Effector memory CD4-positive, alpha-beta T cell (primary cell): ENCODE results near the gene SOWAHC.
"Not testable (repeated sequence)": the region's sequence is repeated elsewhere in the genome, so short reads cannot be mapped to it uniquely, and the experiment has no call there.

ENCODE experiments used
- DNase-seq, 3 donors: peaks; one replicate each; pipeline ENCODE4 v3.0.0-alpha.2; 2020
- H3K27ac ChIP-seq: 2 replicates; pipeline ENCODE4 v1.7.0; 2013; ENCODE audit warnings: mild to moderate bottlenecking, low read length, moderate library complexity; ENCODE audit not compliant: insufficient read depth, poor library complexity, severe bottlenecking
- H3K27me3 ChIP-seq: replicated peaks from 2 replicates; pipeline ENCODE4 v1.7.0; 2013; ENCODE audit warnings: mild to moderate bottlenecking, low read length; ENCODE audit not compliant: insufficient read depth, control insufficient read depth, poor library complexity, severe bottlenecking
- H3K36me3 ChIP-seq: 2 replicates; pipeline ENCODE4 v1.7.0; 2013; ENCODE audit warnings: mild to moderate bottlenecking, low read length, moderate library complexity; ENCODE audit not compliant: control insufficient read depth, insufficient read depth
- H3K4me1 ChIP-seq: 2 replicates; pipeline ENCODE4 v1.7.0; 2013; ENCODE audit warnings: low read length, mild to moderate bottlenecking; ENCODE audit not compliant: control insufficient read depth, insufficient read depth, poor library complexity, severe bottlenecking
- H3K4me3 ChIP-seq: 2 replicates; pipeline ENCODE4 v1.7.0; 2013; ENCODE audit warnings: low read length, low read depth, mild to moderate bottlenecking; ENCODE audit not compliant: insufficient read depth, poor library complexity, severe bottlenecking
- H3K9me3 ChIP-seq: 2 replicates; pipeline ENCODE4 v1.7.0; 2013; ENCODE audit warnings: mild to moderate bottlenecking, low read length, moderate library complexity; ENCODE audit not compliant: control insufficient read depth
- total RNA-seq, 3 donors: gene quantifications; one replicate each; lab custom pipeline; 2026; lab: John Stamatoyannopoulos, UW

The SOWAHC gene, protein sequence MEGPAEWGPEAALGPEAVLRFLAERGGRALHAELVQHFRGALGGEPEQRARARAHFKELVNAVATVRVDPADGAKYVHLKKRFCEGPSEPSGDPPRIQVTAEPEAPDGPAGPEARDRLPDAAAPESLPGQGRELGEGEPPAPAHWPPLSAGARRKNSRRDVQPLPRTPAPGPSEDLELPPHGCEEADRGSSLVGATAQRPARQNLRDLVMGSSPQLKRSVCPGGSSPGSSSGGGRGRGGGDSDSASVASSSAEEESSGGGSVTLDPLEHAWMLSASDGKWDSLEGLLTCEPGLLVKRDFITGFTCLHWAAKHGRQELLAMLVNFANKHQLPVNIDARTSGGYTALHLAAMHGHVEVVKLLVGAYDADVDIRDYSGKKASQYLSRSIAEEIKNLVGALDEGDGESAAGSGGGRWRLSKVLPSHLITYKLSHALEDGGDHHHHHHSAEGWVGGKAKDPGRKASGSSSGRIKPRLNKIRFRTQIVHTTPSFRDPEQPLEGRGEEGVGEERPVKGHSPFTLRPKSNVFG
- total RNA-seq, result 2.1 to 11.2 (median 3.7) reads per million in 3 donors

DNA sequence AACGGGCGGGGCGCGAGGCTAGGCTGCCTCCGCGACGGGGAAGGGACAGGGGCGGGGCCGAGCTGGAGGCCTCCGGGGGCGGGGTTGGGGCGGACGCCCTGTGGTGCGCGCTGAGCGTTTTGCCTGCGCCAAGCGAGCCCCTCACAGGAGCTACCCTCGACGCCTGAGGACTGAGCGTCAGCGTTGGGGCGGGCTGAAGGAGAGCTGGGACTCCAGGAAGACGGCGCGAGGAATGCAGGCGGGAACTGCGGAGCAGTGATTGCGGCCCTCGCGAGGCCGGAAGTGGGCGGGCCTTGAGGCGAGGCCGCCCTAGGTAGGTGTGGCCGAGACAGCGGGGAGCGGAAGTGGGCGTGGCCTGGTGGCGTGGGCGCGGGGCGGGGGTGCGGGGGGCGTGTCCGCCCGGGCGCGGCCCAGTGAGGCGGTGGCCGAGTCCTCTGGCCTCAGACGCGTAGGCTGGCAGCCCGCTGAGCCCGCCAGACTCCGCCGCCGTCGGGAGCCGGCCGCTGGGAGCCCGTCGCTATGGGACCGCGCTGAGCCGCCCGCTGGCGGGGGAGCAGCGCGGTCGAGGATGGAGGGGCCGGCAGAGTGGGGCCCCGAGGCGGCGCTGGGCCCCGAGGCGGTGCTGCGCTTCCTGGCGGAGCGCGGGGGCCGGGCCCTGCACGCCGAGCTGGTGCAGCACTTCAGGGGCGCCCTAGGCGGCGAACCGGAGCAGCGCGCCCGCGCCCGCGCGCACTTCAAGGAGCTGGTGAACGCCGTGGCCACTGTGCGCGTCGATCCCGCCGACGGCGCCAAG, at the start of gene SOWAHC, which contains the start of gene SEPTIN10:
Gene SOWAHC, plus strand, starts transcription at position 443 of the 793 bp plus-strand sequence. Its CDS starts 126 bp downstream, at position 569.
Gene SEPTIN10, minus strand, starts transcription at position 45 of the 793 bp plus-strand sequence. CDS start 139 bp downstream, outside the sequence.
- peaks cover 14% of the 10 kb centered on the region for H3K27me3 ChIP-seq
- H3K9me3 ChIP-seq, result no peaks in the 10 kb centered on the region
- peak within 1 kb of the TSS; percentile 57 for H3K4me3 ChIP-seq
- peak within 1 kb of the TSS; percentile 18 for H3K27ac ChIP-seq
- peak; percentile 59 to 66 (median 66) for DNase-seq
- no peaks in the 10 kb centered on the region for H3K36me3 ChIP-seq
- H3K4me1 ChIP-seq, result peaks cover 15% of the 10 kb centered on the region

DNA sequence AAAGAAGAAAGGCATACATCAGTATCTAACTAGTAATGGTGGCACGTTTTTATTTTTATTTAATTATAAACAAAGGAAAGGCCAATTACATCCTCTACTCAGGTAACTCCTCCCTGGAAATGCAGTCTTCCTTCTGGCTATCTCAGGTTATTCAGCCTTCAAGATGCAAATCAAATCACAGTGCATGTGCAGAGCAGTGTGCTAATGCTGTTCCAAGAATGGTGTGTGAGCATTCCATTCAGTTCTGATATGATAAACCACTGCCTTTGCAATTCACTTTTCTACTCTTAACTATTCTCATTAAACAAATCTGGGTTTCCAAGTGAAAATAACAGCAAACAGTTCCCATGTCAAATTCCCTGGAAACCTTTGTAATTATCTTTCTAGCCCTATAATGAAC, 38.8 kb upstream of the SOWAHC start:
- Histone ChIP-seq H3K4me3 (no peak overlapping the region), H3K36me3 (no peaks in the 10 kb centered on the region), H3K4me1 (no peaks in the 10 kb centered on the region), H3K27me3 (no peaks in the 10 kb centered on the region), H3K9me3 (no peaks in the 10 kb centered on the region), H3K27ac (no peak overlapping the region)
- DNase-seq, result no peak

DNA sequence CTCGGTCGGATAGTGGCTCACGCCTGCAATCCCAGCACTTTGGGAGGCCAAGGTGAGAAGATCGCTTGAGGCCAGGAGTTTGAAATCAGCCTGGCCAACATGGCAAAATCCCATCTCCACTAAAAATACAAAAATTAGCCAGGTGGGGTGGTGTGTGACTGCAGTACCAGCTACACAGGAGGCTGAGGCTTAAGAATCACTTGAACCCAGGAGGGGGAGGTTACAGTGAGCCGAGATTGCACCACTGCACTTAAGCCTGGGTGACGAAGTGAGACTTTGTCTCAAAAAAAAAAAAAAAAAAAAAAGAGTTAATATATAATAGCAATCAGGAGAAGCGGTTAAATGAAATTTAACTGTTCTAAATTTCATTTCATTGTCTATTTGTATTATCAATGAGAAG, 36.5 kb upstream of the SOWAHC start:
- not testable (repeated sequence) for H3K4me1 ChIP-seq, H3K36me3 ChIP-seq, H3K27ac ChIP-seq, H3K27me3 ChIP-seq, DNase-seq, H3K4me3 ChIP-seq, H3K9me3 ChIP-seq

DNA sequence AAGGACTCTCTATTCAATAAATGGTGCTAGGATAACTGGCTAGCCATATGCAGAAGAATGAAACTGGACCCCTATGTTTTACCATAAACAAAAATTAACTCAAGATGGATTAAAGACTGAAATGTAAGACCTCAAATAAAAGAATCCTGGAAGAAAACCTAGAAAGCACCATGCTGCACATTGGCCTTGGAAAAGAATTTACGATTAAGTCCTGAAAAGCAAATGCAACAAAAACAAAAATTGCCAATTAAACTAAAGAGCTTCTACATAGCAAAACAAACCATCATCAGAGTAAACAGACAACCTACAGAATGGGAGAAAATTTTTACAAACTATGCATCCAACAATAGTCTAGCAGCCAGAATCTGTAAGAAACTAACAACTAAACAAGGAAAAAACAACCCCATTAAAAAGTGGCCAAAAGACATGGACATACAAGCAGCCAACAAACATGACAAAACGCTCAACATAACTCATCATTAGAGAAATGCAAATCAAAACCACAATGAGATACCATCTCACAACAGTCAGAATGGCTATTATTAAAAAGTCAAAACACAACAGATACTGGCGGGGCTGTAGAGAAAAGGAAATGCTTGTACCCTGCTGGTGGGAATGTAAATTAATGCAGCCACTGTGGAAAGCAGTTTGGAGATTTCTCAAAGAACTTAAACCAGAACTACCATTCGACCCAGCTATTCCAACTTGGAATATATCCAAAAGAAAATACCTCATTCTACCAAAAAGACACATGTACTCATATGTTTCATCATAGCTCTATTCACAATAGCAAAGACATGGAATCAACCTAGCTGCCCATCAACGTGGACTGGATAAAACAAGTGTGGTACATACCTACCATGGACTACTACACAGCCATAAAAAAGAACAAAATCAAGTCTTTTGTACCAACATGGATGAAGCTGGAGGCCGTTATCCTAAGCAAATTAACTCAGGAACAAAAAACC, 31.0 kb upstream of the SOWAHC start:
- no peaks in the 10 kb centered on the region for H3K36me3 ChIP-seq
- H3K27ac ChIP-seq, result no peak overlapping the region
- H3K27me3 ChIP-seq, result no peaks in the 10 kb centered on the region
- no peaks in the 10 kb centered on the region for H3K9me3 ChIP-seq
- DNase-seq, result no peak
- no peak overlapping the region for H3K4me3 ChIP-seq
- H3K4me1 ChIP-seq, result no peaks in the 10 kb centered on the region

DNA sequence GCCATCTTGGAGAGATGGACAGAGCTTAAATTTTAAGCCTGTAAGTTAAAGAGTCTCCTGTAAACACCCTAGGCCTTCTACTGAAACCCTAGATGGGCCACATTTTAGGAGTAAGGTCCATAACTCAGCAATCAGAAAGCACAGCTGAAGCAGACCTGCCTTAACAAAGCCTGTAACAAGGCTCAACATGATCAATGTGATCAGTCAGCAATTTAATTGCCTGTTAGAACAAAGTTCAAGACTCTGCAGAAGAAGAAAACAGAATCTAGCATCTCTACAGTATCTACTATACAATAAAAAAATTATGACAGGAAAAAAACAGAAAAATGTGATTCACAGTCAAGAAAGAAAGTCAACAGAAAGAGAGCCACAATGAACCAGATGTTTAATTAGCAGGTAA, 27.5 kb upstream of the SOWAHC start:
- H3K9me3 ChIP-seq, result no peaks in the 10 kb centered on the region
- H3K4me3 ChIP-seq, result no peak overlapping the region
- H3K27me3 ChIP-seq, result no peaks in the 10 kb centered on the region
- H3K36me3 ChIP-seq, result no peaks in the 10 kb centered on the region
- H3K4me1 ChIP-seq, result no peaks in the 10 kb centered on the region
- no peak overlapping the region for H3K27ac ChIP-seq
- DNase-seq, result no peak

DNA sequence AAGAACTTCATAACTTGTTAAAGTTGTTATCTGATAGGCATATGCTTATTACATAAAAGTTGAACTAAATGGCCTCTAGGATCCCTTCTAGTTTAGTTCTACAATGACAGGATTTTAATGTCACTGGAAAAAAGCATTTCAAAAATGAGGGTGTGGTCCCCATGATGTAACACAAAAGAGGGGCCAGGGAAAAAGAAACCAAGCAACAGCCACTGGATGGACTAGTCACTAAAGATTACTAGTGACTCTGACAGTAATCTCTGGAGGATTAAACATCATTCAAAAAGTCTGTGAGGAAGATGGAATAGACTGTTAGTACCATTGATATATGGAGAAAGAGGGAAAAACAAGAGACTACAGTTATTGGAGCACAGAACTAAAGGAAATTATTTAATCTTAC, 23.0 kb upstream of the SOWAHC start:
- Histone ChIP-seq H3K36me3 (no peaks in the 10 kb centered on the region), H3K4me1 (no peaks in the 10 kb centered on the region), H3K9me3 (no peaks in the 10 kb centered on the region), H3K27me3 (no peaks in the 10 kb centered on the region), H3K4me3 (no peak overlapping the region), H3K27ac (no peak overlapping the region)
- DNase-seq, result no peak

DNA sequence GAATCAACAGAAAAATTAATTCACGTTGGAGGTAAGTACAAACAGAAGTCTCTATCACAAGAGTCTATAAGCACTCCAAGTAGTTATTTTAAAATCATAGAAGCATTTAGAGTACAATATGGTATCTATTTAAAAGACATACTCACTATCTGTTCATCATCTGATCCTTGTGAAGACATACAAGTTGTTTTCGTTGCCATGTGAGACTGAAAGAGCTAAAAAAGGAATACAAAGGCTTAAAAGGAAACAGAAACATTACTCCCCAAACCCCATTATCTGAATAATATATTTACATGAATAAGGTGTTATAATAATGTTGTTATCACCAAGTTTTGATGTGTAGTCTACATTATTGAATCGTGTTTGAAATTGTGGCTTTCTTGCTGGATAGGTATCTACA, 21.3 kb upstream of the SOWAHC start:
- Histone ChIP-seq H3K27ac (no peak overlapping the region), H3K9me3 (no peaks in the 10 kb centered on the region), H3K4me1 (no peaks in the 10 kb centered on the region), H3K27me3 (no peaks in the 10 kb centered on the region), H3K36me3 (no peaks in the 10 kb centered on the region), H3K4me3 (no peak overlapping the region)
- no peak for DNase-seq

DNA sequence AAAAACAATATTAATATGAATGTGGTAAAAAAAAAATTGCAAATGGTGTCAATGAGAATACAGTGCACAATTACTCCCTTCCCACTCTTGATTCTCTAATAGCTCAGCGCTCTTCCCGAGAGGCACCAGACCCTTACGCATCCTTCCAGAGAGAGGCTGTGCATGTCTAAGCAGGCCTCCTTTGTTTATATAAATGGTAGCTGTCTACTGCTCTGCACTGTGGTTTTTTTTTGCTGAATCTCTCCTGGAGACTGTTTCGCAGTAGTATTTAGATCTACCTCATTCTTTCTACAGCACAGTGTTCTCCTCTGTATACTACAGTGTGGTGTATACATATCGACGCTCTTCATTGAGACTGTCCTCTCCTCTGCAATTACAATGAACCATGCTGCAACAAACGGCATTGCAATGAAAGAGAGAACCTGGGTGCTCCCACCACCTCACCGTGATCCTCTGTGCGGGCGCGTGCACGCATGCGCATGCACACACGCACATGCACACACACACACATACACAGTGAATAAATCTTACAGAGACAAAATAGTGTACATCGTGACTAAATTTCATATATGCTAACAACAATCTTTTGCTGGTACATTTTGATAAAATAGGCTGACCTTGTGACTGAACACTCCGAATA, 19.8 kb upstream of the SOWAHC start:
- no peak for DNase-seq
- Histone ChIP-seq H3K4me3 (no peak overlapping the region), H3K27me3 (no peaks in the 10 kb centered on the region), H3K36me3 (no peaks in the 10 kb centered on the region), H3K9me3 (no peaks in the 10 kb centered on the region), H3K27ac (no peak overlapping the region), H3K4me1 (no peaks in the 10 kb centered on the region)

DNA sequence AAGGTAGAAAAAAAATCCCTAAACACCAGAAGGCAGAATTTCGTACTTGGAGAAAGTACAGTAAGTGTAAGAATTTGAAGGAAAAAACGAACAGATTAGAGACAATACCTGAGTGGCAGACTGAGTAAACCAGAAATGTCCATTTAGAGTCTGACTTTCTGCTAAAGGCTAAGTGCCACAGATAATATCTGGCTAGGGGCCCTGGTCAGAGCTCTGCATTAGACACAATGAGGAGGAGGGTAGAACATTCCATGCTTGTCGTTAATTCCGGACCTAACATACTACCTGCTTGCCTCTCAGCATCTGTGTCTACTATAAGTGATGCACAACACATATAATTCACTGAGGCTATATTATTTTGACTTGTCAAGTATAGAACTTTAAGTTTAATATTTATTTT, 18.5 kb upstream of the SOWAHC start:
- H3K4me1 ChIP-seq, result no peaks in the 10 kb centered on the region
- H3K9me3 ChIP-seq, result no peaks in the 10 kb centered on the region
- H3K27ac ChIP-seq, result no peak overlapping the region
- H3K36me3 ChIP-seq, result no peaks in the 10 kb centered on the region
- no peak for DNase-seq
- no peaks in the 10 kb centered on the region for H3K27me3 ChIP-seq
- no peak overlapping the region for H3K4me3 ChIP-seq
